Renal cortical epithelial cell (primary cell): Measurements from ENCODE around the gene TBCE. TPM values are rescaled to one million over a fixed set of nuclear protein-coding genes. Genes with fewer than 3 reads are reported as not detected.
A peak's percentile ranks its signal among the peaks of the same experiment; 100 is the strongest.
"Not testable (repeated sequence)": the region's sequence is repeated elsewhere in the genome, so short reads cannot be mapped to it uniquely, and the experiment has no call there.

Experiments
- DNase-seq: peaks from one replicate; pipeline ENCODE4 v3.0.0-alpha.2; 2011; ENCODE audit warnings: low read depth
- total RNA-seq: library from RNA; depleted of rRNA; stranded (reverse); fragments of >200 nt; gene quantifications from 2 replicates; pipeline ENCODE4 v1.2.3, GENCODE V29; 2014

The TBCE gene
- total RNA-seq, 1 donor from 2014 or later: 30.4 TPM

DNA sequence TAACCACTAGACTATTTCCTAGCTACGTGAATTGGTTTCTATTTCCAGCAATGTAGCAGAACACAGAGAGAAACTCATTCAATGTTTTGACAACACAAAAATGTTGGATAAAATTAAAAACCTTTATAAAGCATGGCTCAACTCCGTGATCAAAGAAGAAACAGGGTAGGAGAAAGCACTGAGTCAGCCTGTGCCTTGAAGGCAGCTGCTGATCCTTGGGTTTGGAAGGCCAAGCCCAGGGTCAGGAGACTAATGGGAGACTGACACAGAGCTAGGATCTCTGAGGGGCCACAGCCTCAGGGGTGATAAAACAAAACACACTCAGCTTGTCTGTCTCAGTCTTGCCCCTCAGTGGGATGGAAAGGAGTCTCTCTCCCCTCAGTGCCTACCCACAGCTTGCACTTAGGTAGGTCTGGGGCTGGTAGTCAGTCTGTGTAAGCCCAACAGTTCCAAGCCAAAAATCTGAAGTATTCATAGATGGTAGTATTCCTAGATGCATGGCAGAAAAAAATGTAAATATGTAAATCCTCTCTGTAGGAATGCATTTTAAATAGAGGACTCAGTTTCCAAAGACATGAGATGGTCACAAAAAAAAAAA lies 83.8 kb downstream of the TBCE start:
- no peak for DNase-seq

DNA sequence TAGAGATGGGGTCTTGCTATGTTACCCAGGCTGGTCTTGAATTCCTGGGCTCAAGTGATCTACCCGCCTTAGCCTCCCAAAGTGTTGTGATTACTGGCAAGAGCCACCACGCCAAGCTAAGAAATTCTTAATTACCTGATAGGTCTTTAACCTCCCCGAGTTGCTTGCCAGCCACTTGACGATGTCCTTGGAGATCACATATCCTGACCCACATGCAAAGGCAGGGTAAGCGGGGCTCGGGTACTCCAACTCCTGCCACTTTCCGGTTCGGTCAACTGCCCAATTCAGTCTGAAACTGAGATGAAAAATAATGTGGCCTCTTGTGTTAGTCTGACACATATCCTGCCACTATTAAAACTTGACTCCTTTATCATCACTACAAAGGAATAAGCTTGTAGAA lies 86.8 kb downstream of the TBCE start:
- no peak for DNase-seq

DNA sequence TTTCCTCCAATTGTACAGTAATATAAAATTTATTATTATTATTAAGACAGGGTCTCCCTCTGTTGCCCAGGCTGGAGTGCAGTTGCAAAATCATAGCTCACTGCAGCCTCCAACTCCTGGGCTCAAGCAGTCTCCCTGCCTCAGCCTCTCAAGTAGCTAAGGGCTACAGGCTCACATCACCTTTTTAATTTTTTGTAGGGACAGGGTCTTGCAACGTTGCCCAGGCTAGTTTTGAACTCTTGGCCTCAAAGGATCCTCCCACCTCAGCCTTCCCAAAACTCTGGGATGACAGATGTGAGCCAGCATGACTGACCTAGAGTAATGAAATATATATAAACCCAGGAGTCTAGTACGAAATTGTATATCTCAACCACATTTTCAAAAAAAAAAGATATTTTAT lies 87.9 kb downstream of the TBCE start:
- no peak for DNase-seq

DNA sequence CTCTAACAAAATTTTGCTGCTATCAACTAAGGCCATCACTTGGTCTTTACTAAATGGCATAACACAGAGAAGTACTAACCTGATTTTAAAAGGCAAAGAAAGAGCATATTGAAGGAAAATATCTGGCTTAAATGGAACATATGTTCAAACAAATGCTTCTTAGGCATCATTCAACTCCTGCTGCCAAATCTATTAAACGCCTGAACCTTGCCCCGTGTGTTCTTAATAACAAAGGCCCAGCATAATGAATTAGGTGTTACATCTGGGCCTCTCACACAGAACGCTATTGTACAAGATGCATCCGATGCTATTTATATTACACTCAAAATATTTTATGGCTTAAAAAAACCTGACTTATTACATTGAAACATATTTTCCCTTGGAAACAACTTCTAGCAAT lies 88.6 kb downstream of the TBCE start:
- DNase-seq: no peak

DNA sequence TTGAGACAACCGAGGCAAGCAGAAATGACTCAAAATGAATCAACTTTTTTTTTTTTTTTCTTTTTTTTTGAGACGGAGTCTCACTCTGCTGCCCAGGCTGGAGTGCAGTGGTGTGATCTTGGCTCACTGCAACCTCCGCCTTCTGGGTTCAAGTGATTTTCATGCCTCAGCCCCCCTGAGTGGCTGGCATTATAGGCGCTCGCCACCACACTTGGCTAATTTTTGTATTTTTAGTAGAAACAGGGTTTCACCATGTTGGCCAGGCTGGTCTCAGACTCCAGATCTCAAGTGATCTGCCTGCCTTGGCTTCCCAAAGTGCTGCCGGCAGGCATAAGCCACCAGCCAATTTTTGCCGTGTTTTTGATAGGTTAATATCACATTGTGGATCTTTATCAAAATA lies 90.6 kb downstream of the TBCE start:
- DNase-seq: not testable (repeated sequence)

DNA sequence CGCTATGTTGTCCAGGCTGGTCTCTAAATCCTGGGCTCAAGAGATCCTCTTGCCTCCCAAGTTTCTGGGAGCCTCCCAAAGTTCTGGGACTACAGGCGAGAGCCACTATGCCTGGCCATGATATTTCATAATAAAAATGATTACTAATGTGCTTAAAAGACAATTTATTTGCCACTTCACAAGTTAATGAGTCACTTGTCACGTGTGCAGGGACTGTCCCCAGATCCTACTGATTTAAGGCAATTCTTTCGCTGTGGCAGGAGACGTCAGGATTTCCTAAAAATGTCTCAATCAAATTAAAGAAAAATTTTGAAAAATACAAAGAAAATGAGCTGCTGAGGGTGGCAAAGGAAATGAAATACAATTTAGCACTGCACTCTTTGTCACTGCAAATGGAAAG lies 93.5 kb downstream of the TBCE start:
- DNase-seq: no peak

DNA sequence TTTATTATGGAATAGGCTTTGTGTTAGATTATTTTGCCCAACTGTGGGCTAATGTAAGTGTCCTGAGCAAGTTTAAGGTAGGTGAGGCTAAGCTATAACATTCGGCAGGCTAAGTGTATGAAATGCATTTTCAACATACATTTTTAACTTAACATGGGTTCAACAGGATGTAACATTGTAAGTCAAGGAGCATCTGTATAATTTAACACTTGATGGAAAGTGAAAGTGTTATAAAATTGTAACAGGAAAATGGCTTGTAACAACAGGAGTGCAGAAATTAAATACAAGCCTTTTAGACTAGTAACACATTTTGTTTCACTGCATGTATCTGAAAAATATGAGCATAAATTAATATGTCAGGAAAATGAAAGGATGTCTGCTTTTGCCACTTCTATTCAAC lies 94.7 kb downstream of the TBCE start:
- DNase-seq: no peak

DNA sequence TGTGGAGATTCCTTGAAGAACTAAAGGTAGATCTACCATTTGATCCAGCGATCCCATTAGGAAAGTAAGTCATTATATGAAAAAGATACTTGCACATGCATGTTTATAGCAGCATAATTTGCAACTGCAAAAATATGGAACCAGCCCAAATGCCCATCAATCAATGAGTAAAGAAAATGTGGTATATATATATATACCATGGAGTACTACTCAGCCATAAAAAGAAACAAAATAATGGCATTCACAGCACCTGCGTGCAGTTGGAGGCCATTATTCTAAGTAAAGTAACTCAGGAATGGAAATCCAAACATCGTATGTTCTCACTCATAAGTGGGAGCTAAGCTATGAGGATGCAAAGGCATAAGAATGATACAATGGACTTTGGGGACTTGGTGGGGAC lies 95.6 kb downstream of the TBCE start:
- not testable (repeated sequence) for DNase-seq

DNA sequence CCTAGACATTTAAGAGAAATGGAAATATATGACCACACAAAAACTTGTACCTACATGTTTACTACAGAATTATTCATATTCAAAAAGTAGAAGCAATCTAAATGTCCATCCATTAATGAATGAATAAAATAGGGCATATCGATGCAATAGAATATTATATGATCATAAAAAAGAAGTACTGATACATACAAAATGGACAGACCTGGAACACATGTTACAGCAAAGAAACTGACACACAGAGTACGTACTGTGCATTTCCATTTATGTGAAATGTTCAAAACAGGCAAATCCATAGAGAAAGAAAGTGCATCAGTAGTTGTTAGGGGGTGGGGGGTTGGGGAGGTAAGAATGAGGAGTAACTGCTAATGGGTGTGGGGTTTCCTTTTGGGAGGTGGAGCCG lies 97.8 kb downstream of the TBCE start:
- no peak for DNase-seq

DNA sequence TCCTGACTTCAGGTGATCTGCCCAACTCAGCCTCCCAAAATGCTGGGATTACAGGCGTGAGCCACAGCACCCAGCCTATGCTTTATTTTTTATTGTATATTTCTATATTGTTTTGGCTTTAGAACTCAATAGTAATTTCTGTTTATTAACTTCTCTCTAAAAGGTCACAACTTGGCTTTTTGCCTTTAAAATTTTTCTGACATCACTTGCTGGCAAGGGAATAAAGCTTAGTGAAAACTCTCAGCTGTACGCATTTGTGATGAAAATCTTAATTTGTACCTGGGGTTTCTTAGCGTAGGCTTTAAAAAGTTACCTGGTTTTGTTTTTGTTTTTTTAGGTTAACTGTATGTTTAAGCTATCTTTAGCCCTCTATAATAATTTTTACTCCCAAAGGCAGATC lies 100.8 kb downstream of the TBCE start:
- DNase-seq: no peak

DNA sequence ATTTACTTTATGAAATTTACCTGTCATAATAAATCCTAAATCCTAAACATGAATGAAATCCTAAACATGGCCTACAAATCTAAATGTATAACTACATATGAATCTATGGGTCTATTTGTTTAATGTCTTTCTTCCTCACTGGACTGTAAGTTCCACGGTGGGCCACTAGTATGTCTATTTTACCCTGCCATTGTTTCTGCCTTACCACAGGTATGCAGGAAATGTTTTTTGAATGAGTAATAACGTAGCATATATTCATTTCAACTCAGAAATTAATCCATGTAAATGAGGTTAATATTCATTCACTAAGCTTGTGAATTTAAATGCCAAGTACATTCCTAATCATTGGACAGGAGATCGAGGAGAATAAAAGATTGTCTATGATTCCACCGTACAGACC lies 101.7 kb downstream of the TBCE start:
- peak; percentile 83 for DNase-seq

DNA sequence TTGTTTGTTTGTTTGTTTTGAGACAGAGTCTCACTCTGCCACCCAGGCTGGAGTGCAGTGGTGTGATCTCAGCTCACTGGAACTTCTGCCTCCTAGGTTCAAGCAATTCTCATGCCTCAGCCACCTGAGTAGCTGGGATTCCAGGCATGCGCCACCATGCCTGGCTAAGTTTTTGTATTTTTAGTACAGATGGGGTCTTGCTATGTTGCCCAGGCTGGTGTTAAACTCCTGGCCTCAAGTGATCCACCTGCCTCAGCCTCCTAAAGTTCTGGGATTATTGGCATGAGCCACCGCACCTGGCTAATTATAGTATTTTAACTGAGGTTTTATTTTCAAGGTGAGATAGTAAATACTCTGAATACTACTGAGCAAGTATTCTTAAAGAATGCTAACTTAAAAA lies 102.7 kb downstream of the TBCE start:
- DNase-seq: not testable (repeated sequence)

DNA sequence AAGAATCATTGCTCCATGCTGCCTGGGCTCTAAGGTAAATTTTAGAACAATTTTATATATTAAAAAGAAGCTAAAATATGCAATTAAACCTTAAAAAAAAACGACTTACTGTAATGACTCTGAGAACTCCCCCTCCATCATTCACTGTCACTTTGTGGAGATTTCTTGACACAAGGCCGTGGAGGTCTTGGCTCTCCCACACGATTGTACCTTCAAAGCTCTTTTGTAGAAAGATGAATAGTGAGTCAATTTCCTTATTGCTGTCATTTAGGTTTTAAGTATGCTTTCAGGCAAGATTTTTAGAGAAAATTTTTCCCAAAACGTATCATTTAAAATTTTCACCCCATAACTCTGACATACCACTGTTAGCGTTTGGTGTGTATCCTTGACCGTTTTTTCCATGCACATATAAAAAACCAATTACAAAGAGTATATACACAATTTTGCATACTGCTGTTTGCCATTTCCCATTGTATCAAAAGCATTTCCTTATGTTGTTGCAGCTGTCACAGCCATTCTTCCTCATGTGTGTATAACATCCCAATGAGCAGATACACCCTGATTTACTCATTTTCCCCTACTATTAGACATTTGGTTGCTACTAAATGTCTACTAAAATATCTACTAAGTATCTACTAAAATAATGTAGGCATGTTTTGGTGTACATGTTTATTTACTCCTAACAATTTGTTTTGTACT lies 103.7 kb downstream of the TBCE start:
- DNase-seq: no peak

DNA sequence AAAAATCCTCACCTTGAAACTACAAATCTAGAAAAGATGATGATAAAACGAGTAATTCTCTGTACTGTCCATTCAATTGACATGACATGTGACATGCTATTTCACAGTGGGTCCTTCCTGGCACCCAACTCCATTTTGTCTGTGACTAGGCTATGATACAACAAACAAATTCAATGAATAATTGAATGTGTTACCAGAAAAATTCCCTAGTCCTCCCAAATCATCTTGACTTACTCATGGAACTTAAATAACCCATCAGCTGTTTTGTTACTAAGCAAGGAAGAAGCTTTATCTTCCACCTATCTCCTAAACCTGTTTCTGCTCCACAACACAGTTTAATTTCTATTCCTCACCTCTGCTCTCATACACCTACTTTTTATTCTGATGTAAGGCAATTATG lies 106.6 kb downstream of the TBCE start:
- no peak for DNase-seq

DNA sequence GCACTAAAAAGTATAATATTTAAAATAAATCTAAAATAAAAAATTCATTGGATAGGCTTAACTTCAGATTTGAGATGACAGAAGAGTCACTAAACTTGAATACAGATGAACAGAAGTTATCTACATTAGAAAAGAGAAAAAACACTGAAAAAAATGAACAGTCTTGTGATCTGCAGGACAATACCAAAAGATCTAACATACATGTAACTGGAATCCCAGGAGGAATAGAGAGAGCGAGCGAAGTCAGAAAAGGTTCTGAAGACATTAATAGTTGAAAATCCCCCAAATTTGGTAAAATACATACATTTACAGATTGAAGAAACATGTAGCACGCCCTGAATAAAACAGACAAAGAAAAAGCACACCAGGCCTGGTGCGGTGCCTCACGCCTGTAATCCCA lies 115.9 kb downstream of the TBCE start:
- no peak for DNase-seq

DNA sequence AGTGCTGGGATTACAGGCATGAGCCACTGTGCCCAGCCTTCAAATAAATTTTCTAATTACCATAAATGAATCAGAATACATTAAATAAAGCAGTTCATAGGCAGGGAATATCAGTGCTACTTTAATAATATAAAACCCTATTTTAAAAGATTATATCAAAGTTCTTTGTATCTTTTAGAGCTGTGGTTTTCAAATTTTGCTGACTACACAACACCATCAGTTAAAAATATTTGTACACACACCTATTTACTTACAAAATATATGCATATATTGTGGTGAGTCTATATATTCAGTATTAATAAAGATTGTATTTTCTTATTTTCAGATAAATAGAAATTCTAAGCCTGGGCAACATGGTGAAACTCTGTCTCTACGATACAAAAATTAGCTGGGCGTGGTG lies 118.3 kb downstream of the TBCE start:
- DNase-seq: no peak

DNA sequence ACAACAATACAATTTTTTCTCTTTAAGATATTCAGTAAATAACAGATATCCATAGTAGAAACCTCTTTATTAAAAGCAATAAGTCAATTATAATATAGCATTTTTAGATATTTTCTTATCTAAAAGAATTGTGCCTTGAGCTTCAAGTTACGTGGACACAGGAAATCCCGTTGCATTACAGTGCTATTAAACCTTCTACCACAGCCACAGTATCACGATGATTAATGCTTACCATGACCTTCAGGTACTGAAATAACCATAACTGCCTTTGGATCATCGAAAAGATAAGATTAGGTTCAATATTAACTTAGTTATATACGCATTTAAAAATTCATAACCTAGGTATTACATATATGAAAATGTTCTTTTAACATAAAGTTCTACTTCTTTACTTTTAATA lies 119.1 kb downstream of the TBCE start:
- no peak for DNase-seq

DNA sequence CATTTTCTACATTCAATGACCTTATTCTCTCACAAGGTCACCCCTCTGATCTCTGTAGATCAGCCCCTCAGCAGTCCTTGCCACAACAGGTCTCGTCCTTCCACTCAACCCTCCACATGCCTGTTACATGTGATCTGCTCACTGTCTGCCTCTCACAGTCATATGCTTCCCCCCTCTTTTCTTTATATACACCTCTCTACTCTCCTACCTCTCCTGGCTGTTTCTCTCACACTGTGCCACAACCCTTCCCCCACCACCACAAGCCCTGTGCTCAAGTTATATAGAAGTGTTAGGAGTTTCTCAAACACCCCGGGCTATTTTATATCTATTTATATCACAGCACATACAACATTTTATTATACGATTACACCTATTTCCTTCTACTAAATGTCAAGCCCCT lies 124.4 kb downstream of the TBCE start:
- DNase-seq: no peak

DNA sequence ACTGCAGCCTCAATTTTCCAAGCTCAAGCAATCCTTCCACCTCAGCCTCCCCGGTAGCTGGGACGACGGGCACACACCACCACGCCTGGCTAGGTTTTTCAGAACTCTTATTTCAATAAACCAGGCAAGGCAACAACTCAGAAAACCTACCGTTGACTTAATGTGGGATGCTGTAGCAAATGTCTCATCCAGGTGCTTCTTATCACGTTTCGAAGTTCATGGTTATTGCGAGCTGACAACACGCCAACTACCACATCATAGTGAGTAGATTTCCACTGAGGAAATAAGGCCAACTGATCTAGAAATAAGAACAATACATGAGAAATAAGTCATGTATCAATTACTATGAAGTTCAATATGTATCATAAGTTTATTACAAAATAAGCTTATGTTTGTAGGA lies 127.3 kb downstream of the TBCE start:
- DNase-seq: no peak

DNA sequence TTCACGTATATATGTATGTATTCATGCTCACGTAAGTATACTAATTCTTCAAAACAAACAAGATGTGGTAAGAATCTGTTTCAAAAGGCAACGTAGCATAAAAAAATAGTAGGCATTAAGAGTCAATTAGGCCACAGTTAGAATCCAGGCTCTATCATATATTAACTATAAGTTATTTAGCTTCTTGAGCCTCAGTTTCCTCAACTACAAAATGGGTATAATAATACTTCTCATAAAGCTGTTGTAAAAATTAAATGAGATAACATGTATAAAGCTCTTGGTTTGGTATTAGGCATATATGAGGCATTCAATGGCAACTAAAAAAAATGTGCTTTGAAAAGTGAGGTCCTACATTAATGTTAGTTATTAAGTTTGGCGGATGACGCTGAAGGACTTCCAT lies 127.8 kb downstream of the TBCE start:
- no peak for DNase-seq

DNA sequence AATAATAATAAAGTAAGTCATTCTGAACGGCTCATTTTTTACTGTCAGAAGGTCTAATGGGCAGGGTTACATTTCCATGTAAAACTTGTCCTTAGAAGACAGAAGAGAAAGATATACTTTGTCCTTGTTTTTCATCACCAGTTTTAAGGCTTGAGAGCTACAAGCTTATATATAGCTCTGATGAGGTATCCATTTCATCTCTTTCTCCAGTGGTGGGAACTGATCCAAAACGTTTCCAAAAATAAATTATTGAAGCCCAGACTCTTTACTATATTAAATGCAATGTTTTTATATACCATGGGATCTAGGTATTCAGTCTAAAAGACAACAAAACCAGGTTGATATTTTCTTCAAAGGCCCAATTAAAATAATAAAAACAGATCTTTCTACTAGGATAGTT lies 128.3 kb downstream of the TBCE start:
- DNase-seq: no peak

DNA sequence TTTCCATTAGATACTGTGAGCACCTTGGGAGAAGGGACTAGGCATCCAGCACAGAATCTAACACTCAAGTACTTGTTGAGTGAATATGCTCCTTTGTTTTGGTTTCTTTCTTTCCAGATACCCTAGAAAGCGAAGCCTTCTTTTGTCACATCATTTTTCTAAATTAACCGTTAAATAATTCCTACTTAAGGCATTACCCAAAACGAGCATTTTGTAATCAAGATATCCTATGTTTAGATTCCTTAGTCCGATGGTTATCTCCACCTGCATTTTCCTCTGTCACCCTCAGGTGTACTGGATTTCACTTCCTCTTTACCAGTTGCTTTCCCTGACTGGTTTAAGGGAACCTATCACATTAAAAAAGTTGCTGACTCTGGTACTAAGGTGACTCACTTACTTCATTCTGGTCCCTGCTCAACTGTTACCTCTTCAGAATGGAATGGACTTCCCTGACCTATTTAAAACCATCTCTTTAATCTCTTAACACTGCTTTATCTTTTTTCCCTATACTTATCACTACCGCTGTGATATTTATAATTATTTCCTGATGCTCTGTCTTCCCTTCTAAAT lies 133.8 kb downstream of the TBCE start:
- DNase-seq: peak; percentile 68
